K562 (cell line): ENCODE measurements around the gene NEURL4. TPM values are rescaled to one million over a fixed set of nuclear protein-coding genes. Genes with fewer than 3 reads are reported as not detected.
A peak's percentile ranks its signal among the peaks of the same experiment; 100 is the strongest.

Source experiments
- ATAC-seq: fragments of 200-7000 bp; cut with Tn5 transposase; 3 replicates; pipeline ENCODE4 v1.9.1; 2020; ENCODE audit warnings: moderate library complexity
- BruUV-seq: library from RNA; stranded (reverse); fragments of 400-500 nt; replicated peaks from 2 replicates; lab custom pipeline; 2021; lab: Mats Ljungman, UMichigan
- CTCF ChIA-PET: fragments of 300-600 bp; formaldehyde crosslinking; extraction: SDS; loops from one replicate; lab custom pipeline; 2021; ENCODE audit warnings: low intra/inter-chr PET ratio; lab: Yijun Ruan, JAX
- POLR2A ChIA-PET: fragments of 300-600, 350-650 bp; sonication (Branson Sonifier 250); formaldehyde crosslinking; extraction: SDS; loops from one replicate; lab custom pipeline; 2021; ENCODE audit warnings: antibody characterized with exemption, inconsistent platforms; lab: Yijun Ruan, JAX
- DNase-seq, 4 experiments: peaks; one replicate each; pipeline versions ENCODE4 v3.0.0 to v3.0.0-alpha.2; 2011 to 2018; ENCODE audit warnings: low spot score in 3 of 4, mixed read lengths in 3 of 4; ENCODE audit errors: extremely low read depth in 1 of 4
- FAIRE-seq: peaks from 2 replicates; lab custom pipeline; 2011; peaks lifted over from hg19 to GRCh38; lab: Jason Lieb, UNC
- H2AFZ ChIP-seq: 2 replicates; pipeline ENCODE4 v1.6.0; 2011; ENCODE audit warnings: low read depth, low read length, control low read depth, inconsistent platforms
- H3K27ac ChIP-seq: fragments of 200-600 bp; 3 replicates; pipeline ENCODE4 v1.8.0; 2011; ENCODE audit warnings: low read depth, mild to moderate bottlenecking, control low read depth, inconsistent platforms, low read length, moderate library complexity, mixed read lengths; ENCODE audit errors: extremely low read depth
- H3K27me3 ChIP-seq, 2 experiments: fragments of 300-600 bp in 1 of 2; 2 replicates in 1 of 2; 3 replicates in 1 of 2; pipeline versions ENCODE4 v1.6.0 to v1.8.0; 2011; ENCODE audit warnings: inconsistent platforms in 2 of 2, low read length in 2 of 2, mild to moderate bottlenecking in 1 of 2, mixed read lengths in 1 of 2, moderate library complexity in 1 of 2; ENCODE audit not compliant: control insufficient read depth in 2 of 2, insufficient read depth in 2 of 2
- H3K36me3 ChIP-seq: fragments of 300-600 bp; 3 replicates; pipeline ENCODE4 v1.8.0; 2011; ENCODE audit warnings: mild to moderate bottlenecking, low read length, inconsistent platforms; ENCODE audit not compliant: control insufficient read depth, insufficient read depth
- H3K4me1 ChIP-seq, 2 experiments: fragments of 200-600 bp in 1 of 2; replicated peaks in 1 of 2; 2 replicates in 1 of 2; 3 replicates in 1 of 2; pipeline versions ENCODE4 v1.5.1 to v1.8.0; 2011; ENCODE audit warnings: inconsistent platforms in 2 of 2, low read length in 2 of 2, mild to moderate bottlenecking in 1 of 2, mixed read lengths in 1 of 2, moderate library complexity in 1 of 2; ENCODE audit not compliant: control insufficient read depth in 2 of 2, insufficient read depth in 2 of 2
- H3K4me2 ChIP-seq: 2 replicates; pipeline ENCODE4 v1.6.1; 2011; ENCODE audit warnings: low read length, control low read depth, inconsistent platforms, mixed read lengths; ENCODE audit not compliant: insufficient read depth
- H3K4me3 ChIP-seq: fragments of 200-600 bp; sonication (generic), shearing (Covaris generic); 2 replicates; pipeline ENCODE4 v1.5.1; 2016; ENCODE audit warnings: control low read depth, inconsistent platforms
- H3K79me2 ChIP-seq: fragments of 200-600 bp; 3 replicates; pipeline ENCODE4 v1.8.0; 2011; ENCODE audit warnings: low read length, inconsistent platforms; ENCODE audit not compliant: control insufficient read depth, insufficient read depth
- H3K9ac ChIP-seq, 2 experiments: 2 replicates each; pipeline versions ENCODE4 v1.6.0 to v1.6.1; 2011; ENCODE audit warnings: low read depth in 2 of 2, low read length in 2 of 2, control low read depth in 1 of 2, inconsistent platforms in 1 of 2, mild to moderate bottlenecking in 1 of 2, mixed read lengths in 1 of 2; ENCODE audit not compliant: insufficient read depth in 1 of 2
- H3K9me1 ChIP-seq: one replicate; pipeline ENCODE4 v1.6.0; 2011; ENCODE audit warnings: inconsistent platforms, mild to moderate bottlenecking, low read length, moderate library complexity; ENCODE audit not compliant: control insufficient read depth, insufficient read depth
- H3K9me3 ChIP-seq: replicated peaks from 2 replicates; pipeline ENCODE4 v1.5.1; 2011; ENCODE audit warnings: low read depth, low read length, inconsistent platforms; ENCODE audit not compliant: control insufficient read depth, insufficient read depth
- H4K20me1 ChIP-seq: replicated peaks from 2 replicates; pipeline ENCODE4 v1.6.1; 2011; ENCODE audit warnings: low read length, inconsistent platforms, mixed read lengths; ENCODE audit not compliant: control insufficient read depth, insufficient read depth
- BCOR ChIP-seq: fragments of 450-650 bp; IDR thresholded peaks from 2 replicates; pipeline ENCODE4 v1.6.1; 2016
- BMI1 ChIP-seq: fragments of 150-350 bp; IDR thresholded peaks from 2 replicates; pipeline ENCODE4 v1.6.1; 2014; ENCODE audit warnings: low read length
- HNRNPK ChIP-seq: fragments of 200-400 bp; formaldehyde crosslinking; IDR thresholded peaks from one replicate; pipeline ENCODE4 v1.6.1; 2018; ENCODE audit warnings: mild to moderate bottlenecking, low read depth, low read length; ENCODE audit not compliant: poor library complexity, severe bottlenecking
- KLF10 ChIP-seq: fragments of 250-450 bp; sonication (Bioruptor Pico); IDR thresholded peaks from 2 replicates; pipeline ENCODE4 v1.6.1; 2021; ENCODE audit warnings: matching md5 sums
- MAFF ChIP-seq: IDR thresholded peaks from 2 replicates; pipeline ENCODE4 v1.6.1; 2012; ENCODE audit warnings: low read length, improper control_type of control experiment
- MCM3 ChIP-seq: fragments of 450-650 bp; IDR thresholded peaks from 2 replicates; pipeline ENCODE4 v1.6.1; 2016
- PHF20 ChIP-seq: fragments of 450-650 bp; IDR thresholded peaks from 2 replicates; pipeline ENCODE4 v1.6.1; 2018; ENCODE audit not compliant: partially characterized antibody
- POLR2AphosphoS5 ChIP-seq: IDR thresholded peaks from 2 replicates; pipeline ENCODE4 v1.6.1; 2011; ENCODE audit warnings: mild to moderate bottlenecking, low read depth, low read length, moderate library complexity; ENCODE audit not compliant: control insufficient read depth, insufficient read depth
- TAL1 ChIP-seq: fragments of 450-650 bp; IDR thresholded peaks from 2 replicates; pipeline ENCODE4 v1.6.1; 2016; ENCODE audit warnings: mild to moderate bottlenecking
- ZNF57 ChIP-seq: fragments of 450-650 bp; formaldehyde crosslinking; IDR thresholded peaks from 2 replicates; pipeline ENCODE4 v1.4.0; 2020; ENCODE audit warnings: mild to moderate bottlenecking, moderate library complexity
- WGBS: fragments of 100-300 bp; shearing (Covaris generic); methylation state at CpG from one replicate; pipeline ENCODE4 v1.1.6; 2016; ENCODE audit warnings: low coverage, mixed read lengths; ENCODE audit not compliant: insufficient coverage; ENCODE audit errors: missing lambda C conversion rate; 5-methylcytosine and 5-hydroxymethylcytosine counted together
- in situ Hi-C: fragments of 300-500 bp; cut with MboI; formaldehyde crosslinking; loops from 4 replicates; pipeline ENCODE4 v1.15.0; 2018; ENCODE audit warnings: inconsistent platforms, mixed read lengths
- intact Hi-C: fragments of 100-400 bp; cut with micrococcal nuclease; formaldehyde crosslinking; loops from 2 replicates; pipeline ENCODE4 v1.14.2; 2022
- polyA plus RNA-seq, 8 experiments: library from polyadenylated mRNA; depleted of rRNA in 4 of 8; stranded (reverse) in 5 of 8; unstranded in 3 of 8; fragments of >200 nt; fragmentation: Nextera tagmentation in 2 of 8; fragmentation: Illumina TruSeq in 1 of 8; extraction: Ambion mirVana in 2 of 8; extraction: Trizol in 1 of 8; gene quantifications; 2 replicates each; pipeline versions ENCODE4 v1.2.1 to v1.2.3, GENCODE V29; 2011 to 2014; ENCODE audit warnings: inconsistent platforms in 1 of 8, missing spikeins in 1 of 8
- total RNA-seq, 7 experiments: library from RNA; depleted of rRNA in 6 of 7; stranded (reverse); fragments of >200 nt in 6 of 7; fragmentation: Illumina TruSeq in 2 of 7; extraction: Trizol in 2 of 7; gene quantifications; 2 replicates each; pipeline versions ENCODE4 v1.2.1 to v1.2.3, GENCODE V29; 2011 to 2021; ENCODE audit warnings: low replicate concordance in 1 of 7
- TF ChIP-seq, protein P1 (sequence below): fragments of 250-450 bp; sonication (Bioruptor Pico); IDR thresholded peaks from 2 replicates; pipeline ENCODE4 v1.4.0; 2020; ENCODE audit warnings: mild to moderate bottlenecking, moderate library complexity, borderline replicate concordance
- TF ChIP-seq, protein P2 (sequence below): fragments of 450-650 bp; conservative IDR thresholded peaks from 2 replicates; pipeline ENCODE4 v1.6.1; 2016; ENCODE audit warnings: missing genetic modification characterization, low read depth, mild to moderate bottlenecking, missing compliant biosample characterization, moderate library complexity
- TF ChIP-seq, protein P3 (sequence below): fragments of 450-650 bp; formaldehyde crosslinking; IDR thresholded peaks from 2 replicates; pipeline ENCODE4 v1.4.0; 2022; ENCODE audit warnings: mild to moderate bottlenecking, moderate library complexity
- TF ChIP-seq, protein P4 (sequence below): sonication (generic); formaldehyde crosslinking; IDR thresholded peaks from 2 replicates; pipeline ENCODE4 v1.4.0; 2020; ENCODE audit warnings: mild to moderate bottlenecking, missing genetic modification reagents
- TF ChIP-seq, protein P5 (sequence below), 3 experiments: fragments of 200-800 bp in 1 of 3; sonication (Bioruptor generic) in 1 of 3; sonication (generic) in 1 of 3; formaldehyde crosslinking in 1 of 3; IDR thresholded peaks; 2 replicates each; pipeline versions ENCODE4 v1.6.1 to v1.8.0; 2016 to 2022; ENCODE audit warnings: mild to moderate bottlenecking in 2 of 3, missing compliant biosample characterization in 2 of 3, missing genetic modification characterization in 2 of 3, missing genetic modification reagents in 1 of 3

Gene NEURL4
- total and polyA plus RNA-seq, 9 of the 15 experiments (the other 6 are each of a cell fraction or from before 2014, with no cell fraction given): 0.08 to 37.4 (median 11.5) TPM

DNA sequence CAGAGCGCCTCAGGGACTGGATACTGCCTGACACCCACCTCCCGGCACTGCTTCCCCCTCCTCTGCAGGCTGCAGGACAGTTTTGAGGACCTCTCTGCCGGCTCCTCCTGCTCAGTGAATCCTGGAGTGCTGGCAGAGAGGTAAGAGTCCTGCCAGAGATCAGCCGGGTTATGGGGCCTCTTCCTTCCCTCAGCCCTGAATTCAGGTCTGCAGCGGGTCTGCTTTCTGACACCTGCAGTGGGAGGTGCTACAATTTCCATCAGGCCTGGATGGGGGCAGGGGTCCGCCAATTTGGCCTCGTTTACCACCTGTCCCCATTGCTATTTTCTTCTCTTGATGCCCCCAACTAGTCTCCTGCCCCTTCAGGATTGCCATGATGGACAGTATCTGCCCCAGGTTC is 3.0 kb upstream of the NEURL4 start:
- no peaks in the 10 kb centered on the region for H3K27me3 ChIP-seq
- H2AFZ ChIP-seq: peak overlapping the region; percentile 71
- intact Hi-C loops (no loop called here), in situ Hi-C loops (loop anchor here (10.0 kb wide), 1 partner anchor 287 kb away; the partner anchor contains the start of gene SLC16A11)
- no peak overlapping the region for H3K4me3 ChIP-seq
- H3K9me1 ChIP-seq: no peaks in the 10 kb centered on the region
- ATAC-seq: no peak
- H3K9ac ChIP-seq: peak overlapping the region in 1 of 2 experiments; percentile 61; a peak in 1 of 4 replicates
- no TSS peak for BruUV-seq
- no peak for DNase-seq
- H3K27ac ChIP-seq: no peak overlapping the region
- no peaks in the 10 kb centered on the region for H4K20me1 ChIP-seq
- POLR2A ChIA-PET: interaction anchor here (0.7 to 1.1 kb wide), 3 partner anchors 13 to 146 kb away, joined by 3 to 4 read pairs (median 3); partner anchors contain the start of gene GPS2
- WGBS: 39% methylated on average over 4 of the region's 7 CpGs
- no peaks in the 10 kb centered on the region for H3K36me3 ChIP-seq
- CTCF ChIA-PET: no interaction called here
- H3K79me2 ChIP-seq: peaks cover 16% of the 10 kb centered on the region
- no peaks in the 10 kb centered on the region for H3K9me3 ChIP-seq
- no peak for FAIRE-seq
- H3K4me2 ChIP-seq: peak overlapping the region; percentile 66
- peaks cover 15 to 50% of the 10 kb centered on the region in 2 experiments for H3K4me1 ChIP-seq
- TF ChIP-seq, protein P1, sequence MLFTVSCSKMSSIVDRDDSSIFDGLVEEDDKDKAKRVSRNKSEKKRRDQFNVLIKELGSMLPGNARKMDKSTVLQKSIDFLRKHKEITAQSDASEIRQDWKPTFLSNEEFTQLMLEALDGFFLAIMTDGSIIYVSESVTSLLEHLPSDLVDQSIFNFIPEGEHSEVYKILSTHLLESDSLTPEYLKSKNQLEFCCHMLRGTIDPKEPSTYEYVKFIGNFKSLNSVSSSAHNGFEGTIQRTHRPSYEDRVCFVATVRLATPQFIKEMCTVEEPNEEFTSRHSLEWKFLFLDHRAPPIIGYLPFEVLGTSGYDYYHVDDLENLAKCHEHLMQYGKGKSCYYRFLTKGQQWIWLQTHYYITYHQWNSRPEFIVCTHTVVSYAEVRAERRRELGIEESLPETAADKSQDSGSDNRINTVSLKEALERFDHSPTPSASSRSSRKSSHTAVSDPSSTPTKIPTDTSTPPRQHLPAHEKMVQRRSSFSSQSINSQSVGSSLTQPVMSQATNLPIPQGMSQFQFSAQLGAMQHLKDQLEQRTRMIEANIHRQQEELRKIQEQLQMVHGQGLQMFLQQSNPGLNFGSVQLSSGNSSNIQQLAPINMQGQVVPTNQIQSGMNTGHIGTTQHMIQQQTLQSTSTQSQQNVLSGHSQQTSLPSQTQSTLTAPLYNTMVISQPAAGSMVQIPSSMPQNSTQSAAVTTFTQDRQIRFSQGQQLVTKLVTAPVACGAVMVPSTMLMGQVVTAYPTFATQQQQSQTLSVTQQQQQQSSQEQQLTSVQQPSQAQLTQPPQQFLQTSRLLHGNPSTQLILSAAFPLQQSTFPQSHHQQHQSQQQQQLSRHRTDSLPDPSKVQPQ (CRISPR knock-in tag): no peak
- TF ChIP-seq BCOR: no peak
- TF ChIP-seq, protein P2, sequence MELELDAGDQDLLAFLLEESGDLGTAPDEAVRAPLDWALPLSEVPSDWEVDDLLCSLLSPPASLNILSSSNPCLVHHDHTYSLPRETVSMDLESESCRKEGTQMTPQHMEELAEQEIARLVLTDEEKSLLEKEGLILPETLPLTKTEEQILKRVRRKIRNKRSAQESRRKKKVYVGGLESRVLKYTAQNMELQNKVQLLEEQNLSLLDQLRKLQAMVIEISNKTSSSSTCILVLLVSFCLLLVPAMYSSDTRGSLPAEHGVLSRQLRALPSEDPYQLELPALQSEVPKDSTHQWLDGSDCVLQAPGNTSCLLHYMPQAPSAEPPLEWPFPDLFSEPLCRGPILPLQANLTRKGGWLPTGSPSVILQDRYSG (tag): no peak
- no peak for TF ChIP-seq KLF10 (CRISPR knock-in tag)
- no peak for TF ChIP-seq MCM3
- TF ChIP-seq, protein P3, sequence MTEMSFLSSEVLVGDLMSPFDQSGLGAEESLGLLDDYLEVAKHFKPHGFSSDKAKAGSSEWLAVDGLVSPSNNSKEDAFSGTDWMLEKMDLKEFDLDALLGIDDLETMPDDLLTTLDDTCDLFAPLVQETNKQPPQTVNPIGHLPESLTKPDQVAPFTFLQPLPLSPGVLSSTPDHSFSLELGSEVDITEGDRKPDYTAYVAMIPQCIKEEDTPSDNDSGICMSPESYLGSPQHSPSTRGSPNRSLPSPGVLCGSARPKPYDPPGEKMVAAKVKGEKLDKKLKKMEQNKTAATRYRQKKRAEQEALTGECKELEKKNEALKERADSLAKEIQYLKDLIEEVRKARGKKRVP (CRISPR knock-in tag): no peak
- TF ChIP-seq POLR2AphosphoS5: no peak
- TF ChIP-seq PHF20: no peak
- TF ChIP-seq ZNF57 (CRISPR knock-in tag): no peak
- TF ChIP-seq MAFF: no peak
- TF ChIP-seq, protein P4, sequence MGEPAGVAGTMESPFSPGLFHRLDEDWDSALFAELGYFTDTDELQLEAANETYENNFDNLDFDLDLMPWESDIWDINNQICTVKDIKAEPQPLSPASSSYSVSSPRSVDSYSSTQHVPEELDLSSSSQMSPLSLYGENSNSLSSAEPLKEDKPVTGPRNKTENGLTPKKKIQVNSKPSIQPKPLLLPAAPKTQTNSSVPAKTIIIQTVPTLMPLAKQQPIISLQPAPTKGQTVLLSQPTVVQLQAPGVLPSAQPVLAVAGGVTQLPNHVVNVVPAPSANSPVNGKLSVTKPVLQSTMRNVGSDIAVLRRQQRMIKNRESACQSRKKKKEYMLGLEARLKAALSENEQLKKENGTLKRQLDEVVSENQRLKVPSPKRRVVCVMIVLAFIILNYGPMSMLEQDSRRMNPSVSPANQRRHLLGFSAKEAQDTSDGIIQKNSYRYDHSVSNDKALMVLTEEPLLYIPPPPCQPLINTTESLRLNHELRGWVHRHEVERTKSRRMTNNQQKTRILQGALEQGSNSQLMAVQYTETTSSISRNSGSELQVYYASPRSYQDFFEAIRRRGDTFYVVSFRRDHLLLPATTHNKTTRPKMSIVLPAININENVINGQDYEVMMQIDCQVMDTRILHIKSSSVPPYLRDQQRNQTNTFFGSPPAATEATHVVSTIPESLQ (CRISPR knock-in tag): no peak
- TF ChIP-seq HNRNPK: no peak
- no peak for TF ChIP-seq BMI1
- TF ChIP-seq, protein P5, sequence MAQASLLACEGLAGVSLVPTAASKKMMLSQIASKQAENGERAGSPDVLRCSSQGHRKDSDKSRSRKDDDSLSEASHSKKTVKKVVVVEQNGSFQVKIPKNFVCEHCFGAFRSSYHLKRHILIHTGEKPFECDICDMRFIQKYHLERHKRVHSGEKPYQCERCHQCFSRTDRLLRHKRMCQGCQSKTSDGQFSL (CRISPR knock-in tag; IDR thresholded peaks at IDR 0.05): no peak
- TF ChIP-seq, protein P5 (tag; IDR thresholded peaks at IDR 0.05): no peak
- TF ChIP-seq TAL1: no peak
